Gastrocnemius medialis (tissue), 4 donors: ENCODE results near the gene CD3E. TPM values are rescaled to one million over a fixed set of nuclear protein-coding genes. Genes with fewer than 3 reads are reported as not detected.

ENCODE experiments used
- ATAC-seq, 2 donors: fragments of 150-250 bp; one replicate each; pipeline ENCODE4 v1.9.1; 2016
- DNase-seq, 2 donors: peaks; one replicate each; pipeline ENCODE4 v3.0.0-alpha.2; 2019
- H3K27ac ChIP-seq, 4 donors: fragments of 200-600 bp; sonication (generic); 1 replicate in 1 of 4; 2 replicates in 3 of 4; pipeline ENCODE4 v1.5.1; 2016 to 2018; ENCODE audit warnings: mild to moderate bottlenecking in 2 of 4, moderate library complexity in 1 of 4
- H3K27me3 ChIP-seq, 3 donors: fragments of 200-600 bp; sonication (generic) in 2 of 3; 1 replicate in 1 of 3; 2 replicates in 2 of 3; pipeline versions ENCODE4 v1.5.1 to v1.6.0; 2016 to 2019; ENCODE audit warnings: mild to moderate bottlenecking in 1 of 3, moderate library complexity in 1 of 3
- H3K36me3 ChIP-seq, 2 donors: fragments of 200-600 bp; sonication (generic) in 1 of 2; one replicate each; pipeline ENCODE4 v1.5.1; 2017 to 2018
- H3K4me1 ChIP-seq, 2 donors: fragments of 200-600 bp; sonication (generic) in 1 of 2; one replicate each; pipeline ENCODE4 v1.5.1; 2016 to 2017; ENCODE audit warnings: mild to moderate bottlenecking in 2 of 2
- H3K4me3 ChIP-seq, 4 donors: fragments of 200-600 bp; sonication (generic) in 3 of 4; 1 replicate in 1 of 4; 2 replicates in 3 of 4; pipeline ENCODE4 v1.5.1; 2016 to 2019; ENCODE audit warnings: mild to moderate bottlenecking in 2 of 4
- H3K9me3 ChIP-seq, 3 donors: fragments of 200-600 bp; sonication (generic) in 2 of 3; 1 replicate in 1 of 3; 2 replicates in 2 of 3; pipeline ENCODE4 v1.5.1; 2016 to 2019
- POLR2A ChIP-seq, 2 donors: fragments of 450-650 bp; IDR thresholded peaks; one replicate each; pipeline ENCODE4 v1.6.1; 2017; ENCODE audit warnings: antibody characterized with exemption in 2 of 2, mild to moderate bottlenecking in 2 of 2, moderate library complexity in 2 of 2
- in situ Hi-C, 4 donors: fragments of 200-750 bp; cut with MboI; loops; one replicate each; pipeline versions ENCODE4 v1.15.0 to v1.8.0; 2017; ENCODE audit warnings: low sequenced_read_pairs in 4 of 4
- intact Hi-C: fragments of 100-400 bp; cut with DNase I; formaldehyde crosslinking; loops from one replicate; pipeline ENCODE4 v1.15.1; 2023; ENCODE audit warnings: low total_unique reads
- total RNA-seq, 4 donors: library from RNA; depleted of rRNA; stranded (reverse); fragments of >200 nt; gene quantifications; one replicate each; pipeline versions ENCODE4 v1.1.0 to v1.2.3, GENCODE V29; 2016
- TF ChIP-seq, protein P1 (sequence below), 5 experiments: fragments of 450-650 bp in 3 of 5; fragments of 200-600 bp in 2 of 5; sonication (generic) in 2 of 5; IDR thresholded peaks in 4 of 5; conservative IDR thresholded peaks in 1 of 5; 1 replicate in 4 of 5; 2 replicates in 1 of 5; pipeline ENCODE4 v1.5.1; 2016 to 2019; ENCODE audit warnings: antibody characterized with exemption in 5 of 5, mild to moderate bottlenecking in 3 of 5, moderate library complexity in 3 of 5

CD3E gene
- total RNA-seq, 4 donors from 2014 or later: 0.42 to 0.51 TPM; not detected in 2

DNA sequence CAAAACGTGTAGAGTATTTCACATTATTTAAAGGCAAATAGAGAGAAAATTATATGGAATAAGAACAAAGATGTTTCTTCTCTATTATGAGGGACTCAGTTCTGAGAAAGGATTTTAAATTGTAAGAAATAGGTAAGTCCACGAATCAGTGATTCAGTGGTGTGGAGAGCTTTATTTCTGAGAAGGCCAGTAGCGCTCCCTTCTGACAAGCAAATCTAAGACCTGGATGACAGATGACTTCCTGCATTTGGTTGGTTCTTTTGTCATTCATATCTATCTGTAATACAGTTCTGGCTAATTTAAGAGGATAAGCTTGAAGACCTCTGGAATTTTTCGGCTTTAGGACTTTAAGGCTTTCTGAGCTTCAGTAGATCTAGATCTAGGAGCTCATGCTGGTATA is 7.0 kb downstream of the CD3E start:
- TF ChIP-seq POLR2A (IDR thresholded peaks at IDR 0.05): no peak
- TF ChIP-seq, protein P1, sequence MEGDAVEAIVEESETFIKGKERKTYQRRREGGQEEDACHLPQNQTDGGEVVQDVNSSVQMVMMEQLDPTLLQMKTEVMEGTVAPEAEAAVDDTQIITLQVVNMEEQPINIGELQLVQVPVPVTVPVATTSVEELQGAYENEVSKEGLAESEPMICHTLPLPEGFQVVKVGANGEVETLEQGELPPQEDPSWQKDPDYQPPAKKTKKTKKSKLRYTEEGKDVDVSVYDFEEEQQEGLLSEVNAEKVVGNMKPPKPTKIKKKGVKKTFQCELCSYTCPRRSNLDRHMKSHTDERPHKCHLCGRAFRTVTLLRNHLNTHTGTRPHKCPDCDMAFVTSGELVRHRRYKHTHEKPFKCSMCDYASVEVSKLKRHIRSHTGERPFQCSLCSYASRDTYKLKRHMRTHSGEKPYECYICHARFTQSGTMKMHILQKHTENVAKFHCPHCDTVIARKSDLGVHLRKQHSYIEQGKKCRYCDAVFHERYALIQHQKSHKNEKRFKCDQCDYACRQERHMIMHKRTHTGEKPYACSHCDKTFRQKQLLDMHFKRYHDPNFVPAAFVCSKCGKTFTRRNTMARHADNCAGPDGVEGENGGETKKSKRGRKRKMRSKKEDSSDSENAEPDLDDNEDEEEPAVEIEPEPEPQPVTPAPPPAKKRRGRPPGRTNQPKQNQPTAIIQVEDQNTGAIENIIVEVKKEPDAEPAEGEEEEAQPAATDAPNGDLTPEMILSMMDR (IDR thresholded peaks at IDR 0.05 in 4 of 5, conservative IDR thresholded peaks at IDR 0.05 in 1 of 5): no peak
- no peak overlapping the region for H3K4me3 ChIP-seq
- in situ Hi-C loops (no loop called here), intact Hi-C loops (no loop called here)
- H3K9me3 ChIP-seq: no peaks in the 10 kb centered on the region
- ATAC-seq (no peak), DNase-seq (no peak)
- H3K27me3 ChIP-seq: peaks cover 10 to 32% (median 18%) of the 10 kb centered on the region in 3 donors
- H3K36me3 ChIP-seq: no peaks in the 10 kb centered on the region
- H3K4me1 ChIP-seq: no peaks in the 10 kb centered on the region
- H3K27ac ChIP-seq: no peak overlapping the region

- H3K4me3 ChIP-seq: no peak overlapping the region
- no peaks in the 10 kb centered on the region for H3K9me3 ChIP-seq
- H3K4me1 ChIP-seq: no peaks in the 10 kb centered on the region
- intact Hi-C loops: no loop called here
- DNase-seq: no peak
- no peak for TF ChIP-seq POLR2A (IDR thresholded peaks at IDR 0.05)
- TF ChIP-seq, protein P1 (IDR thresholded peaks at IDR 0.05 in 4 of 5, conservative IDR thresholded peaks at IDR 0.05 in 1 of 5): no peak
- H3K27ac ChIP-seq: no peak overlapping the region
- no peaks in the 10 kb centered on the region for H3K36me3 ChIP-seq
- H3K27me3 ChIP-seq: peaks cover 10 to 36% (median 21%) of the 10 kb centered on the region in 3 donors
- ATAC-seq: no peak
- in situ Hi-C loops: no loop called here
These were observed 7.8 kb downstream of the CD3E start for GRCh38 chr11:118312328-118312727.

GRCh38 chr11:118313242-118313641 is 8.7 kb downstream of the CD3E start:
- no peaks in the 10 kb centered on the region for H3K9me3 ChIP-seq
- TF ChIP-seq, protein P1 (IDR thresholded peaks at IDR 0.05 in 4 of 5, conservative IDR thresholded peaks at IDR 0.05 in 1 of 5): no peak
- no peak for TF ChIP-seq POLR2A (IDR thresholded peaks at IDR 0.05)
- H3K4me1 ChIP-seq: no peaks in the 10 kb centered on the region
- H3K4me3 ChIP-seq: no peak overlapping the region
- no peaks in the 10 kb centered on the region for H3K36me3 ChIP-seq
- no peak overlapping the region for H3K27ac ChIP-seq
- peaks cover 10 to 36% (median 21%) of the 10 kb centered on the region in 3 donors for H3K27me3 ChIP-seq
- no peak for ATAC-seq
- in situ Hi-C loops: no loop called here
- no peak for DNase-seq
- intact Hi-C loops: no loop called here

- no peaks in the 10 kb centered on the region for H3K4me1 ChIP-seq
- H3K27me3 ChIP-seq: peaks cover 10 to 36% (median 21%) of the 10 kb centered on the region in 3 donors
- ATAC-seq: no peak
- no peaks in the 10 kb centered on the region for H3K36me3 ChIP-seq
- in situ Hi-C loops: no loop called here
- H3K27ac ChIP-seq: no peak overlapping the region
- H3K9me3 ChIP-seq: no peaks in the 10 kb centered on the region
- no peak overlapping the region for H3K4me3 ChIP-seq
- no peak for TF ChIP-seq POLR2A (IDR thresholded peaks at IDR 0.05)
- TF ChIP-seq, protein P1 (IDR thresholded peaks at IDR 0.05 in 4 of 5, conservative IDR thresholded peaks at IDR 0.05 in 1 of 5): no peak
- DNase-seq: no peak
- intact Hi-C loops: no loop called here
These were observed 10.5 kb downstream of the CD3E start for GRCh38 chr11:118314988-118315411.

GRCh38 chr11:118318124-118318523 is 13.6 kb downstream of the CD3E start:
- H3K4me3 ChIP-seq: no peak overlapping the region
- H3K36me3 ChIP-seq: no peaks in the 10 kb centered on the region
- H3K27ac ChIP-seq: no peak overlapping the region
- in situ Hi-C loops: no loop called here
- ATAC-seq (no peak), DNase-seq (no peak)
- peaks cover 2 to 23% (median 11%) of the 10 kb centered on the region in 3 donors for H3K27me3 ChIP-seq
- TF ChIP-seq POLR2A (IDR thresholded peaks at IDR 0.05): no peak
- TF ChIP-seq, protein P1 (IDR thresholded peaks at IDR 0.05 in 4 of 5, conservative IDR thresholded peaks at IDR 0.05 in 1 of 5): no peak
- no peaks in the 10 kb centered on the region for H3K4me1 ChIP-seq
- H3K9me3 ChIP-seq: no peaks in the 10 kb centered on the region
- intact Hi-C loops: no loop called here
